HepG2 (cell line): ENCODE measurements around the gene BAHCC1. TPM values are rescaled to one million over a fixed set of nuclear protein-coding genes. Genes with fewer than 3 reads are reported as not detected.

Experiments used
- ETV5 ChIP-seq: IDR thresholded peaks from 2 replicates; pipeline ENCODE4 v1.6.1; 2018; ENCODE audit warnings: missing biosample characterization, missing genetic modification reagents, inconsistent platforms, borderline replicate concordance
- GATAD2A ChIP-seq: IDR thresholded peaks from 2 replicates; pipeline ENCODE4 v1.6.1; 2016
- MXD4 ChIP-seq: IDR thresholded peaks from 2 replicates; pipeline ENCODE4 v1.6.1; 2016; ENCODE audit warnings: mild to moderate bottlenecking, missing biosample characterization, missing genetic modification reagents
- NCOA2 ChIP-seq: sonication (generic); formaldehyde crosslinking; IDR thresholded peaks from 2 replicates; pipeline ENCODE4 v1.8.0; 2022; ENCODE audit warnings: inconsistent platforms
- NFKB2 ChIP-seq: sonication (generic); formaldehyde crosslinking; IDR thresholded peaks from 2 replicates; pipeline ENCODE4 v1.4.0; 2020; ENCODE audit warnings: missing genetic modification reagents, borderline replicate concordance
- NFRKB ChIP-seq: fragments of 450-650 bp; IDR thresholded peaks from 2 replicates; pipeline ENCODE4 v1.6.1; 2017
- NR3C1 ChIP-seq: sonication (generic); formaldehyde crosslinking; IDR thresholded peaks from 2 replicates; pipeline ENCODE4 v1.4.0; 2020; ENCODE audit warnings: missing genetic modification reagents
- RFX5 ChIP-seq: IDR thresholded peaks from 2 replicates; pipeline ENCODE4 v1.6.1; 2011; ENCODE audit warnings: low read depth, low read length, improper control_type of control experiment
- SMYD3 ChIP-seq: sonication (generic); formaldehyde crosslinking; IDR thresholded peaks from 2 replicates; pipeline ENCODE4 v1.8.1; 2023; ENCODE audit warnings: mild to moderate bottlenecking, missing genetic modification reagents
- SP1 ChIP-seq, 2 experiments: fragments of 450-650 bp in 1 of 2; sonication (generic) in 1 of 2; formaldehyde crosslinking in 1 of 2; IDR thresholded peaks; 2 replicates each; pipeline versions ENCODE4 v1.4.0 to v1.6.1; 2016 to 2020; ENCODE audit warnings: missing genetic modification reagents in 1 of 2
- TAF1 ChIP-seq: sonication (generic); formaldehyde crosslinking; IDR thresholded peaks from 2 replicates; pipeline ENCODE4 v1.4.0; 2020; ENCODE audit warnings: missing genetic modification reagents
- ZBTB20 ChIP-seq: sonication (generic); formaldehyde crosslinking; IDR thresholded peaks from 2 replicates; pipeline ENCODE4 v1.8.1; 2023; ENCODE audit warnings: missing genetic modification reagents, low read depth, mild to moderate bottlenecking, borderline replicate concordance
- ZNF264 ChIP-seq: sonication (generic); formaldehyde crosslinking; IDR thresholded peaks from 2 replicates; pipeline ENCODE4 v1.4.0; 2020; ENCODE audit warnings: missing genetic modification reagents
- ZNF605 ChIP-seq: sonication (generic); formaldehyde crosslinking; IDR thresholded peaks from 2 replicates; pipeline ENCODE4 v1.8.0; 2022; ENCODE audit warnings: mild to moderate bottlenecking, missing genetic modification reagents
- polyA plus RNA-seq, 8 experiments: library from polyadenylated mRNA; depleted of rRNA in 3 of 8; stranded (reverse) in 7 of 8; unstranded in 1 of 8; fragments of >200 nt; fragmentation: Illumina TruSeq in 4 of 8; extraction: Trizol in 4 of 8; gene quantifications; 2 replicates each; pipeline versions ENCODE4 v1.2.1 to v1.2.3, GENCODE V29; 2011 to 2016; ENCODE audit warnings: low read depth in 4 of 8, missing spikeins in 1 of 8, mixed read lengths in 1 of 8; ENCODE audit not compliant: insufficient read depth in 1 of 8
- total RNA-seq, 5 experiments: library from RNA; depleted of rRNA; stranded (reverse); fragments of >200 nt; fragmentation: Illumina TruSeq; extraction: Trizol; gene quantifications; 2 replicates each; pipeline ENCODE4 v1.2.3, GENCODE V29; 2016; ENCODE audit warnings: low read depth in 1 of 5
- TF ChIP-seq, protein P1 (sequence below): sonication (generic); formaldehyde crosslinking; IDR thresholded peaks from 2 replicates; pipeline ENCODE4 v1.4.0; 2020; ENCODE audit warnings: mild to moderate bottlenecking, missing genetic modification reagents
- TF ChIP-seq, protein P2 (sequence below): sonication (generic); formaldehyde crosslinking; IDR thresholded peaks from 2 replicates; pipeline ENCODE4 v1.9.0; 2022; ENCODE audit warnings: missing genetic modification reagents, mild to moderate bottlenecking, borderline replicate concordance
- TF ChIP-seq, protein P3 (sequence below), 2 experiments: sonication (generic) in 1 of 2; formaldehyde crosslinking in 1 of 2; IDR thresholded peaks; 2 replicates each; pipeline versions ENCODE4 v1.4.0 to v1.6.1; 2018 to 2020; ENCODE audit warnings: missing genetic modification reagents in 2 of 2, borderline replicate concordance in 1 of 2, low read depth in 1 of 2, mild to moderate bottlenecking in 1 of 2, missing biosample characterization in 1 of 2
- TF ChIP-seq, protein P4 (sequence below): sonication (generic); formaldehyde crosslinking; IDR thresholded peaks from 2 replicates; pipeline ENCODE4 v1.4.0; 2020; ENCODE audit warnings: low read depth, missing genetic modification reagents
- TF ChIP-seq, protein P5 (sequence below): IDR thresholded peaks from 2 replicates; pipeline ENCODE4 v1.6.1; 2016; ENCODE audit warnings: control low read depth

Gene BAHCC1
- total and polyA plus RNA-seq, 2 of the 13 experiments (the other 11 are each of a cell fraction or from before 2014, with no cell fraction given): 1.4 to 1.7 TPM

DNA sequence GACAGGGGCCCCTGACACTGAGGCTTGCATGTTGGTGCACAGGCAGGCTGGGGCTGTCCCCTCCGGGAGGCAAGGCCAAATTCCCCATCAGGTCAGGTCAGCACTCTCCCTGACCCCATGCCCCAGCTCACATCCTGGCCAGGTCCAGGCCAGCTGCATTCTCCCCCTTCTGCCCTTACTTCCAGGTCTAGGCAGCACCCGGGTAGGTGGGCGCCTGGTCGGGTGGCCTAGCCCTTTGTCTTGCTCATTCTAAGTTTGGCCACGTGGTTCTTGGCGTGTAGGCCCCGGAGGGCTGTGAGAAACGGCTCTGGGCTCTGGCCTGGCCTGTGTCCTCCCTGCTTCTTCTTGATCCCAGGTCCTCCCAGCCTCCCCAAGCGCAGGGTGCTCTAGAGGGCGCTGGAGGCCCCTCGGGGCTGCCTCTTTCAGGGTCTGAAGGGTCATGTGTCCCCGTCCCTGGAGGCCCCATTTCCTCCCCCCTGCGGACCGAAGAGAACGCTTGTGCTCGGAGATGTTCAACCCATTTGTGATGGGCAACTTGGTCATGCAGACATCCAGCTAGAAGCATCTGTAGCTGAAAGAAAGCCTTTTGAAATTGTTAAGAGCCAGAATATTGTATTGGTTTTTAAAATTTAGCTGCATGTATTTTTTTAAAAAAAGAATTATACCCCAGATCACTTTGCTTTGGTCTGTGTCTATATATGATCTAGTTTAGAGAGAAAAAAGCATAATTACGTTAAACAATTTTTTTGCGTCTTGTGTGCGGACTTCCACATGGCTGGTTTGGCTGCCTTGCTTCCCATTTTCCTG lies 6.7 kb downstream of the BAHCC1 start (continued):
- TF ChIP-seq, protein P1, sequence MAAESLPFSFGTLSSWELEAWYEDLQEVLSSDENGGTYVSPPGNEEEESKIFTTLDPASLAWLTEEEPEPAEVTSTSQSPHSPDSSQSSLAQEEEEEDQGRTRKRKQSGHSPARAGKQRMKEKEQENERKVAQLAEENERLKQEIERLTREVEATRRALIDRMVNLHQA (CRISPR knock-in tag): no peak
- TF ChIP-seq, protein P2, sequence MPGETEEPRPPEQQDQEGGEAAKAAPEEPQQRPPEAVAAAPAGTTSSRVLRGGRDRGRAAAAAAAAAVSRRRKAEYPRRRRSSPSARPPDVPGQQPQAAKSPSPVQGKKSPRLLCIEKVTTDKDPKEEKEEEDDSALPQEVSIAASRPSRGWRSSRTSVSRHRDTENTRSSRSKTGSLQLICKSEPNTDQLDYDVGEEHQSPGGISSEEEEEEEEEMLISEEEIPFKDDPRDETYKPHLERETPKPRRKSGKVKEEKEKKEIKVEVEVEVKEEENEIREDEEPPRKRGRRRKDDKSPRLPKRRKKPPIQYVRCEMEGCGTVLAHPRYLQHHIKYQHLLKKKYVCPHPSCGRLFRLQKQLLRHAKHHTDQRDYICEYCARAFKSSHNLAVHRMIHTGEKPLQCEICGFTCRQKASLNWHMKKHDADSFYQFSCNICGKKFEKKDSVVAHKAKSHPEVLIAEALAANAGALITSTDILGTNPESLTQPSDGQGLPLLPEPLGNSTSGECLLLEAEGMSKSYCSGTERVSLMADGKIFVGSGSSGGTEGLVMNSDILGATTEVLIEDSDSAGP (CRISPR knock-in tag): 0 out of 2 replicates have a peak, but pooled peaks have one; percentile 11
- TF ChIP-seq GATAD2A (CRISPR knock-in tag): peak; percentile 23; the same call in 1 of the 2 replicates
- TF ChIP-seq SMYD3 (CRISPR knock-in tag): no peak
- TF ChIP-seq, protein P3, sequence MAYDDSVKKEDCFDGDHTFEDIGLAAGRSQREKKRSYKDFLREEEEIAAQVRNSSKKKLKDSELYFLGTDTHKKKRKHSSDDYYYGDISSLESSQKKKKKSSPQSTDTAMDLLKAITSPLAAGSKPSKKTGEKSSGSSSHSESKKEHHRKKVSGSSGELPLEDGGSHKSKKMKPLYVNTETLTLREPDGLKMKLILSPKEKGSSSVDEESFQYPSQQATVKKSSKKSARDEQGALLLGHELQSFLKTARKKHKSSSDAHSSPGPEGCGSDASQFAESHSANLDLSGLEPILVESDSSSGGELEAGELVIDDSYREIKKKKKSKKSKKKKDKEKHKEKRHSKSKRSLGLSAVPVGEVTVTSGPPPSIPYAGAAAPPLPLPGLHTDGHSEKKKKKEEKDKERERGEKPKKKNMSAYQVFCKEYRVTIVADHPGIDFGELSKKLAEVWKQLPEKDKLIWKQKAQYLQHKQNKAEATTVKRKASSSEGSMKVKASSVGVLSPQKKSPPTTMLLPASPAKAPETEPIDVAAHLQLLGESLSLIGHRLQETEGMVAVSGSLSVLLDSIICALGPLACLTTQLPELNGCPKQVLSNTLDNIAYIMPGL (CRISPR knock-in tag; IDR thresholded peaks at IDR 0.05; ENCODE audit: borderline replicate concordance in 1 of 2, low read depth in 1 of 2): 0 out of 4 replicates have a peak, but pooled peaks of 1 of the 2 experiments have one; percentile 34
- TF ChIP-seq ZNF264 (CRISPR knock-in tag): no peak
- TF ChIP-seq ETV5 (CRISPR knock-in tag): no peak
- no peak for TF ChIP-seq ZNF605 (CRISPR knock-in tag)
- TF ChIP-seq RFX5: no peak
- TF ChIP-seq, protein P4, sequence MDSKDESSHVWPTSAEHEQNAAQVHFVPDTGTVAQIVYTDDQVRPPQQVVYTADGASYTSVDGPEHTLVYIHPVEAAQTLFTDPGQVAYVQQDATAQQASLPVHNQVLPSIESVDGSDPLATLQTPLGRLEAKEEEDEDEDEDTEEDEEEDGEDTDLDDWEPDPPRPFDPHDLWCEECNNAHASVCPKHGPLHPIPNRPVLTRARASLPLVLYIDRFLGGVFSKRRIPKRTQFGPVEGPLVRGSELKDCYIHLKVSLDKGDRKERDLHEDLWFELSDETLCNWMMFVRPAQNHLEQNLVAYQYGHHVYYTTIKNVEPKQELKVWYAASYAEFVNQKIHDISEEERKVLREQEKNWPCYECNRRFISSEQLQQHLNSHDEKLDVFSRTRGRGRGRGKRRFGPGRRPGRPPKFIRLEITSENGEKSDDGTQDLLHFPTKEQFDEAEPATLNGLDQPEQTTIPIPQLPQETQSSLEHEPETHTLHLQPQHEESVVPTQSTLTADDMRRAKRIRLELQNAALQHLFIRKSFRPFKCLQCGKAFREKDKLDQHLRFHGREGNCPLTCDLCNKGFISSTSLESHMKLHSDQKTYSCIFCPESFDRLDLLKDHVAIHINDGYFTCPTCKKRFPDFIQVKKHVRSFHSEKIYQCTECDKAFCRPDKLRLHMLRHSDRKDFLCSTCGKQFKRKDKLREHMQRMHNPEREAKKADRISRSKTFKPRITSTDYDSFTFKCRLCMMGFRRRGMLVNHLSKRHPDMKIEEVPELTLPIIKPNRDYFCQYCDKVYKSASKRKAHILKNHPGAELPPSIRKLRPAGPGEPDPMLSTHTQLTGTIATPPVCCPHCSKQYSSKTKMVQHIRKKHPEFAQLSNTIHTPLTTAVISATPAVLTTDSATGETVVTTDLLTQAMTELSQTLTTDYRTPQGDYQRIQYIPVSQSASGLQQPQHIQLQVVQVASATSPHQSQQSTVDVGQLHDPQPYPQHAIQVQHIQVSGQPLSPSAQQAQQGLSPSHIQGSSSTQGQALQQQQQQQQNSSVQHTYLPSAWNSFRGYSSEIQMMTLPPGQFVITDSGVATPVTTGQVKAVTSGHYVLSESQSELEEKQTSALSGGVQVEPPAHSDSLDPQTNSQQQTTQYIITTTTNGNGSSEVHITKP (CRISPR knock-in tag): no peak
- TF ChIP-seq MXD4 (CRISPR knock-in tag): no peak
- no peak for TF ChIP-seq ZBTB20 (CRISPR knock-in tag)
- peak; percentile 23; the same call in 1 of the 2 replicates for TF ChIP-seq NFKB2 (CRISPR knock-in tag)
- TF ChIP-seq, protein P5, sequence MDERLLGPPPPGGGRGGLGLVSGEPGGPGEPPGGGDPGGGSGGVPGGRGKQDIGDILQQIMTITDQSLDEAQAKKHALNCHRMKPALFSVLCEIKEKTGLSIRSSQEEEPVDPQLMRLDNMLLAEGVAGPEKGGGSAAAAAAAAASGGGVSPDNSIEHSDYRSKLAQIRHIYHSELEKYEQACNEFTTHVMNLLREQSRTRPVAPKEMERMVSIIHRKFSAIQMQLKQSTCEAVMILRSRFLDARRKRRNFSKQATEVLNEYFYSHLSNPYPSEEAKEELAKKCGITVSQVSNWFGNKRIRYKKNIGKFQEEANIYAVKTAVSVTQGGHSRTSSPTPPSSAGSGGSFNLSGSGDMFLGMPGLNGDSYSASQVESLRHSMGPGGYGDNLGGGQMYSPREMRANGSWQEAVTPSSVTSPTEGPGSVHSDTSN (CRISPR knock-in tag): no peak
- TF ChIP-seq NCOA2: no peak
- TF ChIP-seq SP1 (IDR thresholded peaks at IDR 0.05): no peak
- TF ChIP-seq SP1 (CRISPR knock-in tag; IDR thresholded peaks at IDR 0.05): no peak
- TF ChIP-seq TAF1: 0 out of 2 replicates have a peak, but pooled peaks have one; percentile 29
- no peak for TF ChIP-seq NR3C1 (CRISPR knock-in tag)
- TF ChIP-seq NFRKB: no peak
